T-helper 1 cell (primary cell): Measurements from ENCODE around the gene FRMD8.

Experiments used
- DNase-seq, 5 donors: peaks; one replicate each; pipeline ENCODE4 v3.0.0-alpha.2; 2012 to 2020

FRMD8 gene

DNA sequence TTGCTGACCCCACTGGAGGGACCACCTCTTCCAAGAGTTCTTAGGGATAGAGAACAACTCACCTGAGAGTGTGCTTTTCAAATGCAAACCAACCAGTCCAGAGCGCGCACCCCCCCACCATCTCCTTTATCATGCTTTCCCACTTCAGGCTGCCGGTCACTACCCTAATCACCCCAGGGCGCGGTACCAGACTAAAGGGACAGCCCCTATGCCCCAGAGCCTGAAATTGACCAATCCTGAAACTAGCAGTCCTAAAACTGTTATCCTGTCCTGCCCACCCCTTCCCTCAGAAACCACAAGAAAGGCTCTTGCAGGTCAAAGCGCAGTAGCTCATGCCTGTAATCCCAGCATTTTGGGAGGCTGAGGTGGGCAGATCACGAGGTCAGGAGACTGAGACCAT is 73.1 kb downstream of the FRMD8 start:
- DNase-seq: no peak
